GM12801 (cell line): ENCODE results near the gene CD160.

Experiments
- TF ChIP-seq, protein P1 (sequence below): IDR thresholded peaks from one replicate; pipeline ENCODE4 v1.5.1; 2011; ENCODE audit warnings: control low read depth; ENCODE audit not compliant: insufficient read length; ENCODE audit errors: extremely low read depth

CD160 gene

DNA sequence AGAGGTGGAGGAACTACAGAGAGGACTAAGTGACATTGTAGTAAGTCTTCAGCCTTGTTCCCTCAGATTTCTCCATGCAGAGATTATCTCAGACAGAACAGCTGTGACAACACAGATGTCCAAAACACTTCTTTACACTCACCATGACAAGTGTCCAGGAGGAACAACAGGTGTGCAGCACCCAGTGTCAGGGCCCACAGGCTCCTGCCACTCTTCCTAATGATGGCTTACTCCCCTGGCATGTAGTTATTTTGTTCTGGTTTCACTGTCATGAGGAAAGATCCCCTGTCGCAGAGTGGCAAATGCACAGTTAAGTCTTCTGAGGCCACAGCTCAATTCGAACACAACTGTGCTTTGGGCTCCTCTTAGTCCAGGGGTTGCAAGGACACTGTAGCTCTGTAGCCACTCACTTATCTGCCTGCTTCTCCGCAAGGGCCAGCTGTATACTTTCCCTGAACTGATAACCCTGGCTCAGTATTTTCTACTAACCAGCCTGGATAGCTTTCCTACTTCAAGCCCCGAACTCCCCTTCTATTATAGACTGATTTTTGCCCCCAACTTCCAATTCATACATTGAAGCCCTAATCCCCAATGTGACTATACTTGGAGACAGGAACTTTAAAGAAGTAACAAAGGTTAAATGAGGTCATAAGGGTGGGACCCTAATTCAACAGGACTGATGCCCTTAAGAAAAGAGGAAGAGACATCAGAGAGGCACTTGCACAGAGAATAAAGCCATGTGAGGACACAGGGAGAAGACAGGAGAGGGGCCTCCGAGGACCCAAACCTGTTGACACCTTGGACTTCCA is 23.3 kb upstream of the CD160 start:
- TF ChIP-seq, protein P1, sequence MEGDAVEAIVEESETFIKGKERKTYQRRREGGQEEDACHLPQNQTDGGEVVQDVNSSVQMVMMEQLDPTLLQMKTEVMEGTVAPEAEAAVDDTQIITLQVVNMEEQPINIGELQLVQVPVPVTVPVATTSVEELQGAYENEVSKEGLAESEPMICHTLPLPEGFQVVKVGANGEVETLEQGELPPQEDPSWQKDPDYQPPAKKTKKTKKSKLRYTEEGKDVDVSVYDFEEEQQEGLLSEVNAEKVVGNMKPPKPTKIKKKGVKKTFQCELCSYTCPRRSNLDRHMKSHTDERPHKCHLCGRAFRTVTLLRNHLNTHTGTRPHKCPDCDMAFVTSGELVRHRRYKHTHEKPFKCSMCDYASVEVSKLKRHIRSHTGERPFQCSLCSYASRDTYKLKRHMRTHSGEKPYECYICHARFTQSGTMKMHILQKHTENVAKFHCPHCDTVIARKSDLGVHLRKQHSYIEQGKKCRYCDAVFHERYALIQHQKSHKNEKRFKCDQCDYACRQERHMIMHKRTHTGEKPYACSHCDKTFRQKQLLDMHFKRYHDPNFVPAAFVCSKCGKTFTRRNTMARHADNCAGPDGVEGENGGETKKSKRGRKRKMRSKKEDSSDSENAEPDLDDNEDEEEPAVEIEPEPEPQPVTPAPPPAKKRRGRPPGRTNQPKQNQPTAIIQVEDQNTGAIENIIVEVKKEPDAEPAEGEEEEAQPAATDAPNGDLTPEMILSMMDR: no peak

DNA sequence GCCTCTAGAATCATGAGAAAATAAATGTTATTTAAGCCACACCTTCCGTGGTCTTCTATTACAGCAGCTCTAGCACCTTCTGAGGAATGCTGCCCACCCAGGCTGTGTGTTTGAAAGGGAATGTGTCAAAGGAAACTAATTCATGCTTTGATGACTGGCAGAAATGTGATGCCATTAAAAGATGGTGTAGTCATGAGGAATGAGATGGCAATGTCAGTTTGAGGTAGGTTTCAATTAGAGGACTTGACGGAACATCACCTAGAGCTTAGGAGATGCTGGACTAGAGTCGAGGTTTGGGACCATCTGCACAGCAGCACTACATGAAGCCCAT is 22.7 kb upstream of the CD160 start:
- TF ChIP-seq, protein P1: no peak

DNA sequence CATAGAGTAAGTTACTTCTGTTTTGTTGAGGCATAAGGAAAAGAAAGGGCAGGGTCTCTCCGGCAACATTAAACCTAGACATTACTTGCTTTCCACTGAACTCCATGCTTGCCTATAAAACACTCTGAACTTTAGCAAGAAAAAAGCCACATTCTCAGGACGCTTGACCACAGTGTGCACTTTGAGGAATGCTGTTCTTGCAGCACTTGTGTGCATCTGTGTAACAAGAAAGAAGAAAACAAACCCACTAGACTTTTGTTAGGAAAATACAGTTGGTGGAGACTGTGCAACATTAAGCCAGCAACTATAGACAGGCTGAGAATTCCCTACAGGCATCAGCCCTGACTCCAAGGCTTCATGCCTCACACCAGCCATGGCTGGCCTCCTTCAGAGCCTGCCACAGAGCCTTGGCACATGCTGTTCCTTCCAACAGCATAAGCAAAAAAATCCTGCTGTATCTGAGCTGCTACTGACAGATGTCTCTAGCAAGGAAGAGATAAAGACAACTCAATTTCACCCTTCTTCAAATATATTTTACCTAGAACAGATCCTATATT is 17.9 kb upstream of the CD160 start:
- TF ChIP-seq, protein P1: no peak

DNA sequence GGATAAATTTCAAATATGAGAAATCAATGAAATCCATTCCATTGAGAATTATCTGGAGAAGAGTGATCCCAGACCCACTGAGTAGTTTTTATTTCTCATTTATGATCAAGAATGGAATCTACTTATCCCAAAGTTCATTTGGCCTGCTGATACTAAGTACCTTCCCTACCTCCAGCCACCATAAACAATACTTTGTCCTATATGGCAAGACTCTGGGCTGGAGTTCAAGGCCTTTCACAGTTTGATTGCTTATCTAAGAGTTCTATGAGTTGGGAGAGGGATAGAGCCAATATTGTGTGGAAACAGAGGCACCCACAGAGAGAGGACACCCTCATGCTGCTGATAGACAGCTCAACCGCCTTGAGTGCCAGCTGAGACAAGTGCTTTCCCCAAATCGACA is 17.2 kb upstream of the CD160 start:
- TF ChIP-seq, protein P1: no peak

DNA sequence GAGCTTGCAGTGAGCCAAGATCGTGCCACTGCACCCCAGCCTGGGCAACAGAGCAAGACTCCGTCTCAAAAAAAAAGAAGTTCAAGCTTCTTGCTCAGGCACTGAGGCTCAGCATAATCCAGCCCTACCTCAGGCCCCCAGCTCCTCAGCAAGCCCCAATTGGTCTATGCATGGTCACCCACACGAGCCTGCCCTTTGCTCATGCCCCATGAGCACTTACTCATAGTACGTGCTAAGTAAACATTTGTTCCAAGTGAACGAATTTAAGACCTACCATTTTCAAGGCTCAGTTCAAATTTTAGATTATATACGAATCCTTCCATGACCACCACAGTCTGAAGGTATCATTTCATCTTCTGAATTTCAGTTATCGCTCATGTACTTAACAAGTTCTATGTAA is 16.5 kb upstream of the CD160 start:
- TF ChIP-seq, protein P1: no peak

DNA sequence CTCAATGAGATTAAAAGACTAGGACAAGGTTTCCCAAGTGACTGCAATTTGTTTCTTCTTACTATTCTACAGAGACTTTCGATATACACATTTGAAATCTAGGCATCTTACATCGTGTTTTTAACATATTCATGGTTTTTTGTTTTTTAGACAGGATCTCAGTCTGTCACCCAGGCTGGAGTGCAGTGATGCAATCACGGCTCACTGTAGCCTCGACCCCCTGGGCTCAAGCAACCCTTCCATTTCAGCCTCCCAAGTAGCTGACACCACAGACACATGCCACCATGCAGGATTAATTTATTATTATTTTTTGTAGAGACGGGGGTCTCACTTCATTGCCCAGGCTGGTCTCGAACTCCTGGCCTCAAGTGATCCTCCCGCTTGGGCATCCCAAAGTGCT is 13.7 kb upstream of the CD160 start:
- TF ChIP-seq, protein P1: no peak

DNA sequence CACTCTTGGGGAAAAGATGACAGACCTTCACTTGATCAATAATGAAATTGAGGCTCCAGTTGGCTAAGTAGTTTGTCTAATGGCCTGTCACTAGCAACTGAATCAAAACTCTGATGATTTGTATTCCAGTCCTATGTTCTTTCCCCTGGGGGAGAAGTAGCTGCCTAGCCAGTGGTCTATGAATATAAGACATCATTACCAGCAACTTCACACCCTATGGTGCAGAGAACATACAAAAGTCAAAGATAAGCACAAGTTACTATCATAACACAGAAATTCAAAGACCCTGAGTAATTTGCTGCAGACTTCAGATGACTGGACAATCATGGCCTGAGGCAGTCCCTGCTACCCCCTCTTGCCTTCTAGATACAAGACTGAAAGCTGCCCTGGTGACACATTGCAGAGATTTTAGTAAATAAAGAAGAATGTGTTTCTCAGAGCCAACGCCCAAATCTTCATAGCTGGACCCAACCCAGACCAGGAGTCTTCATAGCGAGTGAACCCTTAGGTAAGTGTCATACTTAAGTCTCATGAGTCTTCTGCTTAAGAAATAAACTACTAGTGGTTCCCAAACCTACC is 13.1 kb upstream of the CD160 start:
- TF ChIP-seq, protein P1: no peak
